ENCODE data around the gene PLA2G3. TPM values are rescaled to one million over a fixed set of nuclear protein-coding genes. Genes with fewer than 3 reads are reported as not detected.

Gene PLA2G3
- total RNA-seq, 1 experiment from 2014 or later: 8.2 TPM

- H3K14ac ChIP-seq (ENCODE audit: insufficient read depth, low read length): no peak overlapping the region
- no peak overlapping the region for H3K18ac ChIP-seq (ENCODE audit: insufficient read length, low read depth, low read length)
- H2AFZ ChIP-seq (ENCODE audit: low read length): no peak overlapping the region
- no CpG with 5 or more reads among the region's 16 CpGs for WGBS (ENCODE audit: extremely low coverage, insufficient read length, low lambda C conversion rate)
- H3K23me2 ChIP-seq (ENCODE audit: insufficient read length, low read depth, low read length, poor library complexity, severe bottlenecking): peaks cover 11% of the 10 kb centered on the region
- H3K4me1 ChIP-seq (ENCODE audit: insufficient read depth, low read length): peaks cover 7% of the 10 kb centered on the region; the same call in 1 of the 2 replicates
- Mint-ChIP-seq H3K4me3 (no peak overlapping the region), H3K9me3 (no peaks in the 10 kb centered on the region), H3K27me3 (ENCODE audit: low read depth) (no peaks in the 10 kb centered on the region; the same call in 1 of the 2 replicates), H3K4me1 (peaks cover 14 to 20% of the 10 kb centered on the region in 2 experiments), H3K36me3 (ENCODE audit: insufficient read depth in 1 of 3, low read depth in 3 of 3) (peaks cover 26 to 34% (median 29%) of the 10 kb centered on the region in 3 experiments; a peak in 6 of 7 replicates), H3K27ac (no peak overlapping the region)
- no peak overlapping the region for H4K5ac ChIP-seq (ENCODE audit: insufficient read length, low read depth, low read length)
- H2AK5ac ChIP-seq (ENCODE audit: insufficient read length, low read length): no peak overlapping the region
- TF ChIP-seq, protein P1, sequence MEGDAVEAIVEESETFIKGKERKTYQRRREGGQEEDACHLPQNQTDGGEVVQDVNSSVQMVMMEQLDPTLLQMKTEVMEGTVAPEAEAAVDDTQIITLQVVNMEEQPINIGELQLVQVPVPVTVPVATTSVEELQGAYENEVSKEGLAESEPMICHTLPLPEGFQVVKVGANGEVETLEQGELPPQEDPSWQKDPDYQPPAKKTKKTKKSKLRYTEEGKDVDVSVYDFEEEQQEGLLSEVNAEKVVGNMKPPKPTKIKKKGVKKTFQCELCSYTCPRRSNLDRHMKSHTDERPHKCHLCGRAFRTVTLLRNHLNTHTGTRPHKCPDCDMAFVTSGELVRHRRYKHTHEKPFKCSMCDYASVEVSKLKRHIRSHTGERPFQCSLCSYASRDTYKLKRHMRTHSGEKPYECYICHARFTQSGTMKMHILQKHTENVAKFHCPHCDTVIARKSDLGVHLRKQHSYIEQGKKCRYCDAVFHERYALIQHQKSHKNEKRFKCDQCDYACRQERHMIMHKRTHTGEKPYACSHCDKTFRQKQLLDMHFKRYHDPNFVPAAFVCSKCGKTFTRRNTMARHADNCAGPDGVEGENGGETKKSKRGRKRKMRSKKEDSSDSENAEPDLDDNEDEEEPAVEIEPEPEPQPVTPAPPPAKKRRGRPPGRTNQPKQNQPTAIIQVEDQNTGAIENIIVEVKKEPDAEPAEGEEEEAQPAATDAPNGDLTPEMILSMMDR (conservative IDR thresholded peaks at IDR 0.05): no peak
- peaks cover 9% of the 10 kb centered on the region for H3K79me1 ChIP-seq (ENCODE audit: insufficient read depth, low read depth, low read length, poor library complexity, severe bottlenecking)
- H3T11ph ChIP-seq (ENCODE audit: low read length): no peak overlapping the region
- H3K79me2 ChIP-seq (ENCODE audit: insufficient read depth, low read length): peaks cover 10% of the 10 kb centered on the region; the same call in 1 of the 2 replicates
- H2BK5ac ChIP-seq (ENCODE audit: insufficient read length, low read length): no peak overlapping the region
- no peaks in the 10 kb centered on the region for H3K9me3 ChIP-seq (ENCODE audit: control insufficient read depth, low read depth, low read length)
- no peak overlapping the region for H3K23ac ChIP-seq (ENCODE audit: insufficient read length, low read depth, low read length)
- no peaks in the 10 kb centered on the region for H4K20me1 ChIP-seq (ENCODE audit: control insufficient read depth, insufficient read depth, insufficient read length)
- H3K4ac ChIP-seq (ENCODE audit: low read depth, low read length): no peak overlapping the region
- H3K56ac ChIP-seq (ENCODE audit: insufficient read length, low read depth, low read length): no peak overlapping the region
- no peak overlapping the region for H3K4me2 ChIP-seq (ENCODE audit: insufficient read depth, insufficient read length, low read length)
- DNase-seq: no peak
- H4K8ac ChIP-seq (replicated peaks; ENCODE audit: insufficient read length, low read depth, low read length): no peak overlapping the region
- no peak overlapping the region for H2BK15ac ChIP-seq (ENCODE audit: low read depth, low read length)
- H4K91ac ChIP-seq (ENCODE audit: insufficient read length, low read depth, low read length): no peak overlapping the region
- no peak overlapping the region for H2BK12ac ChIP-seq (ENCODE audit: insufficient read length, low read depth, low read length)
- H3K27me3 ChIP-seq (ENCODE audit: insufficient read depth, low read length): no peaks in the 10 kb centered on the region
- H3K27ac ChIP-seq (ENCODE audit: insufficient read length, low read depth, low read length): no peak overlapping the region
- no peak overlapping the region for H3K9ac ChIP-seq (ENCODE audit: extremely low read depth, insufficient read length, low read length)
- H2BK120ac ChIP-seq (ENCODE audit: low read depth, low read length, poor library complexity, severe bottlenecking): no peak overlapping the region
- H2BK20ac ChIP-seq (ENCODE audit: low read depth, low read length, poor library complexity, severe bottlenecking): no peak overlapping the region
Measured at GRCh38 chr22:31136711-31137110, 3.6 kb downstream of the PLA2G3 start.
